Neural cell (in vitro differentiated cells): ENCODE measurements around the gene BRIX1. TPM values are rescaled to one million over a fixed set of nuclear protein-coding genes. Genes with fewer than 3 reads are reported as not detected.

Experiments
- H2AFZ ChIP-seq: fragments of 200-600, 300-800 bp; sonication (generic), shearing (Covaris generic); 2 replicates; pipeline ENCODE4 v1.6.0; 2014; ENCODE audit warnings: low read depth, mild to moderate bottlenecking, antibody characterized with exemption, low read length, moderate library complexity
- H3F3A ChIP-seq: fragments of 200-600 bp; shearing (Covaris generic); 2 replicates; pipeline ENCODE4 v1.6.1; 2016; ENCODE audit warnings: mild to moderate bottlenecking, moderate library complexity, mixed read lengths, antibody characterized with exemption, low read length; ENCODE audit not compliant: insufficient read depth, poor library complexity, severe bottlenecking
- H3K27ac ChIP-seq: fragments of 200-600, 300-800 bp; sonication (generic), shearing (Covaris generic); 2 replicates; pipeline ENCODE4 v1.5.1; 2014; ENCODE audit warnings: mild to moderate bottlenecking, low read length, moderate library complexity
- H3K27me3 ChIP-seq: fragments of 300-800, 200-600 bp; sonication (generic), shearing (Covaris generic); 2 replicates; pipeline ENCODE4 v1.6.0; 2014; ENCODE audit warnings: mild to moderate bottlenecking, low read depth, low read length, moderate library complexity; ENCODE audit not compliant: insufficient read depth
- H3K36me3 ChIP-seq: fragments of 300-800, 200-600 bp; sonication (generic), shearing (Covaris generic); 2 replicates; pipeline ENCODE4 v1.5.1; 2014; ENCODE audit warnings: mild to moderate bottlenecking, antibody characterized with exemption, low read length, moderate library complexity; ENCODE audit not compliant: insufficient read depth
- H3K4me2 ChIP-seq: fragments of 300-800, 200-600 bp; sonication (generic), shearing (Covaris generic); 2 replicates; pipeline ENCODE4 v1.6.0; 2014; ENCODE audit warnings: mild to moderate bottlenecking, low read length
- H3K4me3 ChIP-seq: fragments of 300-800, 200-600 bp; sonication (generic), shearing (Covaris generic); 2 replicates; pipeline ENCODE4 v1.5.1; 2014; ENCODE audit warnings: mild to moderate bottlenecking, low read length, moderate library complexity
- H3K79me2 ChIP-seq: fragments of 200-600 bp; shearing (Covaris generic); replicated peaks from 2 replicates; pipeline ENCODE4 v1.6.0; 2014; ENCODE audit warnings: mild to moderate bottlenecking, low read length, moderate library complexity; ENCODE audit not compliant: insufficient read depth
- H3K9ac ChIP-seq: fragments of 300-800, 200-600 bp; sonication (generic), shearing (Covaris generic); 2 replicates; pipeline ENCODE4 v1.6.1; 2016; ENCODE audit warnings: mild to moderate bottlenecking, low read length, mixed read lengths
- H3K9me2 ChIP-seq: fragments of 200-600 bp; shearing (Covaris generic); 2 replicates; pipeline ENCODE4 v1.6.1; 2016; ENCODE audit warnings: mild to moderate bottlenecking, low read length, mixed read lengths; ENCODE audit not compliant: insufficient read depth
- H3K9me3 ChIP-seq: fragments of 200-600, 300-800 bp; sonication (generic), shearing (Covaris generic); 2 replicates; pipeline ENCODE4 v1.6.1; 2016; ENCODE audit warnings: mild to moderate bottlenecking, mixed run types, low read length, moderate library complexity, mixed read lengths
- H4K20me1 ChIP-seq: fragments of 200-600 bp; shearing (Covaris generic); 2 replicates; pipeline ENCODE4 v1.6.1; 2016; ENCODE audit warnings: mild to moderate bottlenecking, mixed run types; ENCODE audit not compliant: insufficient read depth
- CTCF ChIP-seq: fragments of 450-650 bp; IDR thresholded peaks from 2 replicates; pipeline ENCODE4 v1.5.1; 2014; ENCODE audit warnings: antibody characterized with exemption, mild to moderate bottlenecking, moderate library complexity; ENCODE audit not compliant: poor library complexity, severe bottlenecking
- EP300 ChIP-seq: fragments of 450-650 bp; conservative IDR thresholded peaks from 2 replicates; pipeline ENCODE4 v1.6.1; 2014; ENCODE audit warnings: antibody characterized with exemption, mild to moderate bottlenecking, moderate library complexity; ENCODE audit not compliant: poor library complexity, severe bottlenecking
- EZH2 ChIP-seq: fragments of 200-600, 300-800 bp; shearing (Covaris generic), sonication (generic); IDR thresholded peaks from 2 replicates; pipeline ENCODE4 v1.6.1; 2014; ENCODE audit warnings: antibody characterized with exemption, low read length, borderline replicate concordance, mild to moderate bottlenecking; ENCODE audit not compliant: insufficient read depth, poor library complexity, severe bottlenecking
- MXI1 ChIP-seq: fragments of 450-650 bp; conservative IDR thresholded peaks from 2 replicates; pipeline ENCODE4 v1.6.1; 2014; ENCODE audit warnings: antibody characterized with exemption, mild to moderate bottlenecking; ENCODE audit not compliant: poor library complexity, severe bottlenecking
- POLR2AphosphoS5 ChIP-seq: IDR thresholded peaks from 2 replicates; pipeline ENCODE4 v1.6.1; 2012
- RAD21 ChIP-seq: fragments of 450-650 bp; conservative IDR thresholded peaks from 2 replicates; pipeline ENCODE4 v1.6.1; 2014; ENCODE audit warnings: antibody characterized with exemption, mild to moderate bottlenecking, moderate library complexity
- SMC3 ChIP-seq: fragments of 450-650 bp; conservative IDR thresholded peaks from 2 replicates; pipeline ENCODE4 v1.6.1; 2014; ENCODE audit warnings: antibody characterized with exemption, mild to moderate bottlenecking, moderate library complexity; ENCODE audit not compliant: poor library complexity
- TAF1 ChIP-seq: IDR thresholded peaks from 2 replicates; pipeline ENCODE4 v1.6.1; 2012; ENCODE audit warnings: low read depth
- polyA plus RNA-seq: library from polyadenylated mRNA; depleted of rRNA; stranded (reverse); fragments of >200 nt; gene quantifications from 2 replicates; pipeline ENCODE4 v1.2.3, GENCODE V29; 2014
- TF ChIP-seq, protein P1 (sequence below): IDR thresholded peaks from 2 replicates; pipeline ENCODE4 v1.6.1; 2012; ENCODE audit warnings: borderline replicate concordance

The BRIX1 gene
- polyA plus RNA-seq, 1 donor from 2014 or later = 24.9 TPM

DNA sequence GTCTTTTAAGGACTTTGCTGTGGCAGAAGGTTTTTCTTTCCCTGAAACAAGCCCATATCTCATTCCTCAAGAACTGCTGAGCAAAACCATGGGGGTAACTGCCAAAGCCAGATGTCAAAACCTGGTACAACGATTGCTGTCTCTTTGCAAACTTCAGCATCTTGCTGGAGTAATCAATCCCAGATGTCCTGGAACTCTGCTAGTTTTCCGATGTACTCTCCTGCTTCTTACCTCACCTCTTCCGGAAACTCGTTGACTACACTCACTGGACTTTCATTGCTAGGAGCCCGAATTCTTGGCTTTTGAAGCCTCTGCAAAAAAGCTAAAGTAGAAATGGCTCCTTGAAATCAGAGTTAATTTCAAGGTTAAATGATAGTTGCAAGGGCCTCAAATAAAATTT lies 23.5 kb upstream of the BRIX1 start:
- Histone ChIP-seq H3K27me3 (no peaks in the 10 kb centered on the region), H3K4me3 (no peak overlapping the region), H3K9me2 (no peaks in the 10 kb centered on the region), H3K36me3 (no peaks in the 10 kb centered on the region), H2AFZ (no peak overlapping the region), H3K9me3 (no peaks in the 10 kb centered on the region), H3K79me2 (no peaks in the 10 kb centered on the region), H3K27ac (no peak overlapping the region), H3F3A (no peaks in the 10 kb centered on the region), H4K20me1 (no peaks in the 10 kb centered on the region), H3K4me2 (no peak overlapping the region), H3K9ac (no peak overlapping the region)
- TF ChIP-seq CTCF (no peak), EP300 (no peak), MXI1 (no peak), EZH2 (no peak), SMC3 (no peak), TAF1 (no peak), RAD21 (no peak), POLR2AphosphoS5 (no peak)
- TF ChIP-seq, protein P1, sequence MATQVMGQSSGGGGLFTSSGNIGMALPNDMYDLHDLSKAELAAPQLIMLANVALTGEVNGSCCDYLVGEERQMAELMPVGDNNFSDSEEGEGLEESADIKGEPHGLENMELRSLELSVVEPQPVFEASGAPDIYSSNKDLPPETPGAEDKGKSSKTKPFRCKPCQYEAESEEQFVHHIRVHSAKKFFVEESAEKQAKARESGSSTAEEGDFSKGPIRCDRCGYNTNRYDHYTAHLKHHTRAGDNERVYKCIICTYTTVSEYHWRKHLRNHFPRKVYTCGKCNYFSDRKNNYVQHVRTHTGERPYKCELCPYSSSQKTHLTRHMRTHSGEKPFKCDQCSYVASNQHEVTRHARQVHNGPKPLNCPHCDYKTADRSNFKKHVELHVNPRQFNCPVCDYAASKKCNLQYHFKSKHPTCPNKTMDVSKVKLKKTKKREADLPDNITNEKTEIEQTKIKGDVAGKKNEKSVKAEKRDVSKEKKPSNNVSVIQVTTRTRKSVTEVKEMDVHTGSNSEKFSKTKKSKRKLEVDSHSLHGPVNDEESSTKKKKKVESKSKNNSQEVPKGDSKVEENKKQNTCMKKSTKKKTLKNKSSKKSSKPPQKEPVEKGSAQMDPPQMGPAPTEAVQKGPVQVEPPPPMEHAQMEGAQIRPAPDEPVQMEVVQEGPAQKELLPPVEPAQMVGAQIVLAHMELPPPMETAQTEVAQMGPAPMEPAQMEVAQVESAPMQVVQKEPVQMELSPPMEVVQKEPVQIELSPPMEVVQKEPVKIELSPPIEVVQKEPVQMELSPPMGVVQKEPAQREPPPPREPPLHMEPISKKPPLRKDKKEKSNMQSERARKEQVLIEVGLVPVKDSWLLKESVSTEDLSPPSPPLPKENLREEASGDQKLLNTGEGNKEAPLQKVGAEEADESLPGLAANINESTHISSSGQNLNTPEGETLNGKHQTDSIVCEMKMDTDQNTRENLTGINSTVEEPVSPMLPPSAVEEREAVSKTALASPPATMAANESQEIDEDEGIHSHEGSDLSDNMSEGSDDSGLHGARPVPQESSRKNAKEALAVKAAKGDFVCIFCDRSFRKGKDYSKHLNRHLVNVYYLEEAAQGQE = no peak

GRCh38 chr5:34892414-34892813 lies 23.1 kb upstream of the BRIX1 start:
- Histone ChIP-seq H3K9ac (no peak overlapping the region), H3K4me3 (no peak overlapping the region), H3K9me2 (no peaks in the 10 kb centered on the region), H4K20me1 (no peaks in the 10 kb centered on the region), H3K4me2 (no peak overlapping the region), H3K9me3 (no peaks in the 10 kb centered on the region), H2AFZ (no peak overlapping the region), H3F3A (no peaks in the 10 kb centered on the region), H3K27me3 (no peaks in the 10 kb centered on the region), H3K27ac (no peak overlapping the region), H3K79me2 (no peaks in the 10 kb centered on the region), H3K36me3 (no peaks in the 10 kb centered on the region)
- TF ChIP-seq TAF1 (no peak), EP300 (no peak), POLR2AphosphoS5 (no peak), EZH2 (no peak), MXI1 (no peak), SMC3 (no peak), RAD21 (no peak), CTCF (no peak)
- TF ChIP-seq, protein P1 = no peak
